ENCODE data around the gene ELOB.

DNA sequence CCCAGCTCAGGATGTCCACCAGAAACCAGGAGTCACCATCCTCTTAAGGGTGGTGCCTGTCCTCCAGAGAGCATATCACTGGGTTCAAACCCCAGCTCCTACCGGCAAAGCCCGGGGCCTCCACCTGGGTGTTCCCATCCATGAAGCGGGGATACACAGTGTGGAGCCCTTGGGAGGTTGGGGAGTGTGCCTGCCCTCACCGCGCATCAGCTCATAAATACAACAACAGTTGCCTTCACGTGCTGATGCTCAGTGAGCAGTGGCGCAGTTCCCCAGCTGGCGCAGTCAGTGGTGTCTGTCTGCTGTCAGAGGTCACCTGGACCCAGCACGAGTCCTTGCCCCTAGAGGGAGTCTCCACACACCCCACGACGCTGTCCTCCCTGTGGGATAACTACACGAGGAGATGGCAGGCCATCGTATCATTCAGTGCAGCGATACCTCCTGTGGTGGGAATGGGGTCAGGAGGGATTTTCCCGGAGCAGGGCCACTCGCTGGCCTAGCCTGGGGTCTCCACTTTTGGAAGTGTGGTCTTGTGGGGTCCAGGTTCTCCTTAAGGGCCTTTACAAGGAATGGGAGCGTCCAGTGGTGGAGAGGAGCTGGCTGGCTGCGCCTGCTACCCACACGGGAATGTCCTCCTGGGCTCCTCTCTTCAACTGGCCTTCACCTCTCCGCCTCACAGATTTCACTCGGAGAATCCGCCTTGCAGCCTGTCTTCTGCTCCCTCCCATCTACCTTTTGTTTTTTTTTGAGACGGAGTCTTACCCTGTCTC is 2.3 kb upstream of the ELOB start:
- TF ChIP-seq, protein P1, sequence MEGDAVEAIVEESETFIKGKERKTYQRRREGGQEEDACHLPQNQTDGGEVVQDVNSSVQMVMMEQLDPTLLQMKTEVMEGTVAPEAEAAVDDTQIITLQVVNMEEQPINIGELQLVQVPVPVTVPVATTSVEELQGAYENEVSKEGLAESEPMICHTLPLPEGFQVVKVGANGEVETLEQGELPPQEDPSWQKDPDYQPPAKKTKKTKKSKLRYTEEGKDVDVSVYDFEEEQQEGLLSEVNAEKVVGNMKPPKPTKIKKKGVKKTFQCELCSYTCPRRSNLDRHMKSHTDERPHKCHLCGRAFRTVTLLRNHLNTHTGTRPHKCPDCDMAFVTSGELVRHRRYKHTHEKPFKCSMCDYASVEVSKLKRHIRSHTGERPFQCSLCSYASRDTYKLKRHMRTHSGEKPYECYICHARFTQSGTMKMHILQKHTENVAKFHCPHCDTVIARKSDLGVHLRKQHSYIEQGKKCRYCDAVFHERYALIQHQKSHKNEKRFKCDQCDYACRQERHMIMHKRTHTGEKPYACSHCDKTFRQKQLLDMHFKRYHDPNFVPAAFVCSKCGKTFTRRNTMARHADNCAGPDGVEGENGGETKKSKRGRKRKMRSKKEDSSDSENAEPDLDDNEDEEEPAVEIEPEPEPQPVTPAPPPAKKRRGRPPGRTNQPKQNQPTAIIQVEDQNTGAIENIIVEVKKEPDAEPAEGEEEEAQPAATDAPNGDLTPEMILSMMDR (conservative IDR thresholded peaks at IDR 0.05; ENCODE audit: low read length): no peak
- TF ChIP-seq EZH2phosphoT487 (IDR thresholded peaks at IDR 0.05; ENCODE audit: borderline replicate concordance): no peak
